Left lung (tissue), 10 donors: ENCODE results near the gene KLRD1. TPM values are rescaled to one million over a fixed set of nuclear protein-coding genes. Genes with fewer than 3 reads are reported as not detected.

Experiments used
- ATAC-seq: fragments of 200-7000 bp; cut with Tn5 transposase; one replicate; pipeline ENCODE4 v1.9.1; 2020; ENCODE audit warnings: moderate library complexity
- DNase-seq, 4 donors: peaks; one replicate each; pipeline ENCODE4 v3.0.0-alpha.2; 2013 to 2020
- H3K27ac ChIP-seq, 2 donors: fragments of 200-600 bp; sonication (generic) in 1 of 2; one replicate each; pipeline versions ENCODE4 v1.5.0 to v1.8.0; 2020 to 2021
- H3K27me3 ChIP-seq, 2 donors: fragments of 200-600 bp; sonication (generic) in 1 of 2; one replicate each; pipeline versions ENCODE4 v1.5.0 to v1.8.0; 2020 to 2021
- H3K36me3 ChIP-seq, 2 donors: fragments of 200-600 bp; sonication (generic) in 1 of 2; one replicate each; pipeline versions ENCODE4 v1.5.0 to v1.8.0; 2020 to 2021
- H3K4me1 ChIP-seq, 2 donors: fragments of 200-600 bp; one replicate each; pipeline ENCODE4 v1.8.0; 2021
- H3K4me3 ChIP-seq, 2 donors: fragments of 200-600 bp; sonication (generic) in 1 of 2; one replicate each; pipeline versions ENCODE4 v1.5.0 to v1.8.0; 2020 to 2021; ENCODE audit warnings: mild to moderate bottlenecking in 1 of 2
- H3K9me3 ChIP-seq, 2 donors: fragments of 200-600 bp; sonication (generic) in 1 of 2; one replicate each; pipeline versions ENCODE4 v1.5.0 to v1.8.0; 2020 to 2021
- CTCF ChIP-seq, 2 donors: fragments of 200-600 bp; sonication (generic) in 1 of 2; IDR thresholded peaks; one replicate each; pipeline versions ENCODE4 v1.5.0 to v1.8.0; 2021; ENCODE audit warnings: antibody characterized with exemption in 2 of 2
- intact Hi-C, 2 donors: fragments of 100-400 bp; cut with DNase I; formaldehyde crosslinking; loops; one replicate each; pipeline versions ENCODE4 v1.11.2 to v1.14.2; 2022
- polyA plus RNA-seq, 6 donors: library from polyadenylated mRNA; unstranded; fragments of 120-200 nt; gene quantifications; one replicate each; pipeline ENCODE4 v1.2.1, GENCODE V29; 2013; ENCODE audit not compliant: insufficient read length in 6 of 6
- total RNA-seq, 2 donors: library from RNA; stranded (reverse); fragmentation: NEBNext Ultra II Directional; extraction: Animal tissue kit (Norgen Biotek cat#: 25700); gene quantifications; one replicate each; pipeline ENCODE4 v1.2.1, GENCODE V29; 2021
- donor health status: DM: no; HTN: yes; CAD: no.
- donor health status: DM: no; HTN: no; CAD: no.

KLRD1 gene
- total and polyA plus RNA-seq, 8 donors: 0.53 to 9.0 (median 1.9) TPM

GRCh38 chr12:10278104-10278503 lies 29.6 kb upstream of the KLRD1 start:
- Histone ChIP-seq H3K9me3 (no peaks in the 10 kb centered on the region), H3K27me3 (no peaks in the 10 kb centered on the region), H3K4me3 (no peak overlapping the region), H3K36me3 (no peaks in the 10 kb centered on the region), H3K27ac (no peak overlapping the region), H3K4me1 (no peaks in the 10 kb centered on the region)
- TF ChIP-seq CTCF (IDR thresholded peaks at IDR 0.05): no peak
- intact Hi-C loops: no loop called here
- ATAC-seq: no peak
- DNase-seq: no peak

GRCh38 chr12:10279937-10280336 lies 27.7 kb upstream of the KLRD1 start:
- H3K9me3 ChIP-seq: no peaks in the 10 kb centered on the region
- no peaks in the 10 kb centered on the region for H3K36me3 ChIP-seq
- TF ChIP-seq CTCF (IDR thresholded peaks at IDR 0.05): no peak
- ATAC-seq (no peak), DNase-seq (no peak)
- H3K27ac ChIP-seq: no peak overlapping the region
- H3K4me1 ChIP-seq: no peaks in the 10 kb centered on the region
- intact Hi-C loops: no loop called here
- no peaks in the 10 kb centered on the region for H3K27me3 ChIP-seq
- no peak overlapping the region for H3K4me3 ChIP-seq

- no peaks in the 10 kb centered on the region for H3K27me3 ChIP-seq
- no peak for TF ChIP-seq CTCF (IDR thresholded peaks at IDR 0.05)
- no peak overlapping the region for H3K27ac ChIP-seq
- no peaks in the 10 kb centered on the region for H3K4me1 ChIP-seq
- intact Hi-C loops: no loop called here
- no peaks in the 10 kb centered on the region for H3K36me3 ChIP-seq
- no peak overlapping the region for H3K4me3 ChIP-seq
- H3K9me3 ChIP-seq: no peaks in the 10 kb centered on the region
- DNase-seq: no peak
- no peak for ATAC-seq
These were observed 24.6 kb upstream of the KLRD1 start for GRCh38 chr12:10283027-10283426.

- DNase-seq (no peak), ATAC-seq (no peak)
- Histone ChIP-seq H3K36me3 (no peaks in the 10 kb centered on the region), H3K4me3 (no peak overlapping the region), H3K9me3 (no peaks in the 10 kb centered on the region), H3K4me1 (no peaks in the 10 kb centered on the region), H3K27me3 (no peaks in the 10 kb centered on the region), H3K27ac (no peak overlapping the region)
- TF ChIP-seq CTCF (IDR thresholded peaks at IDR 0.05): no peak
- intact Hi-C loops: no loop called here
These were observed 21.8 kb upstream of the KLRD1 start for GRCh38 chr12:10285919-10286318.

GRCh38 chr12:10289005-10289754 lies 18.5 kb upstream of the KLRD1 start:
- no peaks in the 10 kb centered on the region for H3K4me1 ChIP-seq
- no peaks in the 10 kb centered on the region for H3K9me3 ChIP-seq
- H3K4me3 ChIP-seq: no peak overlapping the region
- no peak for TF ChIP-seq CTCF (IDR thresholded peaks at IDR 0.05)
- no peak overlapping the region for H3K27ac ChIP-seq
- H3K36me3 ChIP-seq: no peaks in the 10 kb centered on the region
- no peaks in the 10 kb centered on the region for H3K27me3 ChIP-seq
- intact Hi-C loops: no loop called here
- no peak for ATAC-seq
- DNase-seq: no peak
